Peyer's patch (tissue), 4 donors: Measurements from ENCODE around the gene HSD17B1. TPM values are rescaled to one million over a fixed set of nuclear protein-coding genes. Genes with fewer than 3 reads are reported as not detected.

Experiments
- DNase-seq, 3 donors: peaks; one replicate each; pipeline ENCODE4 v3.0.0-alpha.2; 2017 to 2019
- H3K27ac ChIP-seq, 4 donors: fragments of 200-600 bp; sonication (generic); one replicate each; pipeline ENCODE4 v1.5.1; 2016 to 2019
- H3K27me3 ChIP-seq, 2 donors: fragments of 200-600 bp; sonication (generic); one replicate each; pipeline ENCODE4 v1.5.1; 2019
- H3K36me3 ChIP-seq, 3 donors: fragments of 200-600 bp; sonication (generic); one replicate each; pipeline ENCODE4 v1.5.1; 2016 to 2019
- H3K4me1 ChIP-seq, 4 donors: fragments of 200-600 bp; sonication (generic); one replicate each; pipeline ENCODE4 v1.5.1; 2016 to 2019
- H3K4me3 ChIP-seq, 4 donors: fragments of 200-600 bp; sonication (generic); 1 replicate in 3 of 4; 2 replicates in 1 of 4; pipeline ENCODE4 v1.5.1; 2016 to 2019; ENCODE audit warnings: mild to moderate bottlenecking in 1 of 4
- H3K9me3 ChIP-seq, 4 donors: fragments of 200-600 bp; sonication (generic); one replicate each; pipeline ENCODE4 v1.5.1; 2016 to 2019; ENCODE audit warnings: mild to moderate bottlenecking in 1 of 4
- CTCF ChIP-seq, 6 experiments: fragments of 450-650 bp in 4 of 6; fragments of 200-600 bp in 2 of 6; sonication (generic) in 1 of 6; IDR thresholded peaks; one replicate each; pipeline ENCODE4 v1.5.1; 2017 to 2019; ENCODE audit warnings: antibody characterized with exemption in 6 of 6, mild to moderate bottlenecking in 3 of 6, moderate library complexity in 1 of 6
- POLR2A ChIP-seq, 2 donors: fragments of 450-650 bp; IDR thresholded peaks; one replicate each; pipeline ENCODE4 v1.5.1; 2017; ENCODE audit warnings: antibody characterized with exemption in 2 of 2, mild to moderate bottlenecking in 2 of 2, moderate library complexity in 2 of 2
- total RNA-seq, 4 donors: library from RNA; depleted of rRNA; stranded (reverse); fragments of >200 nt; gene quantifications; one replicate each; pipeline ENCODE4 v1.1.0, GENCODE V29; 2016

The HSD17B1 gene
- total RNA-seq, 4 donors from 2014 or later, result 0.94 to 3.9 (median 1.7) TPM; not detected in 1

GRCh38 chr17:42564815-42565522 lies 12.2 kb downstream of the HSD17B1 start:
- TF ChIP-seq POLR2A (IDR thresholded peaks at IDR 0.05), result no peak
- no peak for TF ChIP-seq CTCF (IDR thresholded peaks at IDR 0.05)
- H3K4me1 ChIP-seq, result peaks cover 0 to 51% (median 35%) of the 10 kb centered on the region in 4 donors
- H3K36me3 ChIP-seq, result peaks cover 0 to 45% (median 0%) of the 10 kb centered on the region in 3 donors
- no peak overlapping the region for H3K27ac ChIP-seq
- H3K9me3 ChIP-seq, result no peaks in the 10 kb centered on the region
- no peaks in the 10 kb centered on the region for H3K27me3 ChIP-seq
- DNase-seq, result no peak
- H3K4me3 ChIP-seq, result no peak overlapping the region

- peaks cover 0 to 52% (median 0%) of the 10 kb centered on the region in 3 donors for H3K36me3 ChIP-seq
Observed at GRCh38 chr17:42565523-42566214, 12.9 kb downstream of the HSD17B1 start.

GRCh38 chr17:42566215-42566882 lies 13.6 kb downstream of the HSD17B1 start:
- peak overlapping the region; percentile 77 to 95 (median 90) for H3K4me3 ChIP-seq
- no peak for DNase-seq
- no peaks in the 10 kb centered on the region for H3K27me3 ChIP-seq
- no peak for TF ChIP-seq POLR2A (IDR thresholded peaks at IDR 0.05)
- no peak for TF ChIP-seq CTCF (IDR thresholded peaks at IDR 0.05)
- peak overlapping the region; percentile 96 to 100 (median 97) for H3K27ac ChIP-seq
- peaks cover 0 to 48% (median 33%) of the 10 kb centered on the region in 4 donors for H3K4me1 ChIP-seq
- H3K36me3 ChIP-seq, result peaks cover 0 to 59% (median 0%) of the 10 kb centered on the region in 3 donors
- no peaks in the 10 kb centered on the region for H3K9me3 ChIP-seq

More at GRCh38 chr17:42565523-42566214, 12.9 kb downstream of the HSD17B1 start:
- no peak overlapping the region for H3K4me3 ChIP-seq
- no peak for TF ChIP-seq POLR2A (IDR thresholded peaks at IDR 0.05)
- no peak for TF ChIP-seq CTCF (IDR thresholded peaks at IDR 0.05)
- no peak for DNase-seq
- no peaks in the 10 kb centered on the region for H3K27me3 ChIP-seq
- peak overlapping the region in 3 of 4 donors; percentile 97 to 100 (median 97) for H3K27ac ChIP-seq
- no peaks in the 10 kb centered on the region for H3K9me3 ChIP-seq
- H3K4me1 ChIP-seq, result peaks cover 0 to 51% (median 35%) of the 10 kb centered on the region in 4 donors

GRCh38 chr17:42566883-42567573 lies 14.3 kb downstream of the HSD17B1 start, which contains the start of gene MLX:
TSS of gene MLX (plus strand) at chr17:42567100. CDS start at chr17:42567125, 25 bp downstream.
- DNase-seq, result peak; percentile 93 to 98 (median 97)
- Histone ChIP-seq H3K36me3 (peaks cover 0 to 66% (median 0%) of the 10 kb centered on the region in 3 donors), H3K9me3 (no peaks in the 10 kb centered on the region), H3K4me3 (peak within 1 kb of the TSS; percentile 77 to 95 (median 90)), H3K4me1 (peaks cover 0 to 46% (median 30%) of the 10 kb centered on the region in 4 donors), H3K27ac (peak within 1 kb of the TSS; percentile 96 to 100 (median 97)), H3K27me3 (no peaks in the 10 kb centered on the region)
- peak; percentile 35 to 83 for TF ChIP-seq POLR2A (IDR thresholded peaks at IDR 0.05)
- TF ChIP-seq CTCF (IDR thresholded peaks at IDR 0.05), result no peak
